NCI-H1417 treated with DMSO at 0.1 percent for 48 hours (cell line): ENCODE data around the gene RNF112.

Source experiments
- DNase-seq: peaks from one replicate; lab custom pipeline; 2025; lab: John Stamatoyannopoulos, UW

Gene RNF112

GRCh38 chr17:19375732-19376131 is 35.3 kb upstream of the RNF112 start:
- no peak for DNase-seq

- DNase-seq: no peak
Observed at GRCh38 chr17:19376811-19377210, 34.2 kb upstream of the RNF112 start.

GRCh38 chr17:19377602-19378415 is 33.2 kb upstream of the RNF112 start:
- peak; percentile 85 for DNase-seq

GRCh38 chr17:19378416-19379360 is 32.3 kb upstream of the RNF112 start, which contains the start of gene MAPK7:
TSS of gene MAPK7 (plus strand) at chr17:19378498. CDS start at chr17:19378901, 403 bp downstream.
- no peak for DNase-seq

GRCh38 chr17:19379361-19380065 is 31.5 kb upstream of the RNF112 start:
- no peak for DNase-seq

- DNase-seq: no peak
Observed at GRCh38 chr17:19380481-19381301, 30.3 kb upstream of the RNF112 start.

GRCh38 chr17:19381361-19381740 is 29.7 kb upstream of the RNF112 start:
- no peak for DNase-seq

- no peak for DNase-seq
Observed at GRCh38 chr17:19381741-19382444, 29.1 kb upstream of the RNF112 start.

GRCh38 chr17:19382531-19383444 is 28.2 kb upstream of the RNF112 start:
- no peak for DNase-seq

- DNase-seq: no peak
Observed at GRCh38 chr17:19383681-19384470, 27.2 kb upstream of the RNF112 start.

GRCh38 chr17:19384723-19385391 is 26.2 kb upstream of the RNF112 start:
- DNase-seq: no peak

- DNase-seq: no peak
Observed at GRCh38 chr17:19385521-19385983, 25.5 kb upstream of the RNF112 start.

- no peak for DNase-seq
Observed at GRCh38 chr17:19386051-19386929, 24.7 kb upstream of the RNF112 start.

- no peak for DNase-seq
Observed at GRCh38 chr17:19386974-19387920, 23.8 kb upstream of the RNF112 start, which contains the start of gene MFAP4. TSS of gene MFAP4 (minus strand) at chr17:19387190. CDS start at chr17:19387155, 35 bp downstream.

GRCh38 chr17:19387921-19388521 is 23.0 kb upstream of the RNF112 start:
- no peak for DNase-seq
